ENCODE measurements around the gene UQCC2.
A peak's percentile ranks its signal among the peaks of the same experiment; 100 is the strongest.

Gene UQCC2

GRCh38 chr6:33688451-33689147 lies 22.9 kb downstream of the UQCC2 start:
- no peak for DNase-seq

- no peak for DNase-seq
These were observed 23.5 kb downstream of the UQCC2 start for GRCh38 chr6:33688006-33688405.

- DNase-seq = no peak
These were observed 24.2 kb downstream of the UQCC2 start for GRCh38 chr6:33686981-33687975.

GRCh38 chr6:33686225-33686924 lies 25.1 kb downstream of the UQCC2 start:
- DNase-seq = no peak

GRCh38 chr6:33685411-33686224 lies 25.9 kb downstream of the UQCC2 start:
- no peak for DNase-seq

- no peak for DNase-seq
These were observed 26.5 kb downstream of the UQCC2 start for GRCh38 chr6:33684983-33685382.

- DNase-seq = no peak
These were observed 27.0 kb downstream of the UQCC2 start for GRCh38 chr6:33684428-33684896.

GRCh38 chr6:33683576-33684427 lies 27.7 kb downstream of the UQCC2 start:
- no peak for DNase-seq

- no peak for DNase-seq
These were observed 28.4 kb downstream of the UQCC2 start for GRCh38 chr6:33683051-33683571.

GRCh38 chr6:33682341-33682740 lies 29.2 kb downstream of the UQCC2 start:
- DNase-seq = no peak

GRCh38 chr6:33679761-33680160 lies 31.7 kb downstream of the UQCC2 start:
- DNase-seq = no peak

- no peak for DNase-seq
These were observed 32.5 kb downstream of the UQCC2 start for GRCh38 chr6:33678932-33679490.

GRCh38 chr6:33678233-33678931 lies 33.1 kb downstream of the UQCC2 start:
- DNase-seq = no peak

GRCh38 chr6:33677689-33678088 lies 33.8 kb downstream of the UQCC2 start:
- no peak for DNase-seq

- no peak for DNase-seq
These were observed 34.3 kb downstream of the UQCC2 start for GRCh38 chr6:33677143-33677660.

GRCh38 chr6:33676416-33677142 lies 34.9 kb downstream of the UQCC2 start:
- DNase-seq = no peak

- DNase-seq = no peak
These were observed 35.5 kb downstream of the UQCC2 start for GRCh38 chr6:33675968-33676367.

- DNase-seq = no peak
These were observed 37.6 kb downstream of the UQCC2 start for GRCh38 chr6:33673851-33674250.

GRCh38 chr6:33672808-33673207 lies 38.7 kb downstream of the UQCC2 start:
- peak; percentile 79 for DNase-seq

Data from femur (tissue), 1 donor.